Stomach (tissue), 9 donors: ENCODE data around the gene GOPC. TPM values are rescaled to one million over a fixed set of nuclear protein-coding genes. Genes with fewer than 3 reads are reported as not detected.

Experiments used
- DNase-seq, 2 donors: peaks; one replicate each; pipeline versions ENCODE4 v3.0.0 to v3.0.0-alpha.2; 2013 to 2019
- H3K27ac ChIP-seq, 5 donors: fragments of 200-600 bp in 4 of 5; sonication (generic) in 4 of 5; one replicate each; pipeline ENCODE4 v1.5.1; 2013 to 2019; ENCODE audit warnings: mild to moderate bottlenecking in 1 of 5, moderate library complexity in 1 of 5
- H3K27me3 ChIP-seq, 3 donors: fragments of 200-600 bp; sonication (generic); one replicate each; pipeline ENCODE4 v1.5.1; 2017 to 2019; ENCODE audit warnings: mixed run types in 1 of 3
- H3K36me3 ChIP-seq, 4 donors: fragments of 200-600 bp; sonication (generic); 1 replicate in 3 of 4; 2 replicates in 1 of 4; pipeline ENCODE4 v1.5.1; 2016 to 2019
- H3K4me1 ChIP-seq, 4 donors: fragments of 200-600 bp; sonication (generic); one replicate each; pipeline ENCODE4 v1.5.1; 2016 to 2019
- H3K4me3 ChIP-seq, 4 donors: fragments of 200-600 bp; sonication (generic) in 3 of 4; one replicate each; pipeline ENCODE4 v1.5.1; 2016 to 2019; ENCODE audit warnings: mild to moderate bottlenecking in 1 of 4
- H3K9me3 ChIP-seq, 4 donors: fragments of 200-600 bp; sonication (generic); one replicate each; pipeline ENCODE4 v1.5.1; 2016 to 2019
- EP300 ChIP-seq: sonication (generic); formaldehyde crosslinking; IDR thresholded peaks from one replicate; pipeline ENCODE4 v1.6.1; 2017; ENCODE audit warnings: antibody characterized with exemption
- POLR2A ChIP-seq, 4 donors: fragments of 450-650 bp; IDR thresholded peaks; one replicate each; pipeline ENCODE4 v1.6.1; 2016; ENCODE audit warnings: antibody characterized with exemption in 4 of 4, control low read depth in 2 of 4, mild to moderate bottlenecking in 1 of 4, moderate library complexity in 1 of 4
- POLR2AphosphoS5 ChIP-seq, 3 donors: sonication (generic); formaldehyde crosslinking; IDR thresholded peaks; one replicate each; pipeline ENCODE4 v1.6.1; 2016; ENCODE audit warnings: antibody characterized with exemption in 3 of 3
- WGBS, 5 donors: extraction: QIAGEN DNeasy Blood & Tissue Kit in 3 of 5; methylation state at CpG; one replicate each; pipeline versions ENCODE4 v1.1.5 to v1.1.7; 2013 to 2018; 5-methylcytosine and 5-hydroxymethylcytosine counted together
- intact Hi-C: fragments of 100-400 bp; cut with DNase I; formaldehyde crosslinking; loops from one replicate; pipeline ENCODE4 v1.15.1; 2023; ENCODE audit warnings: low total_unique reads
- polyA plus RNA-seq, 3 donors: library from polyadenylated mRNA; stranded (reverse); fragments of 200-250 nt; gene quantifications; one replicate each; pipeline ENCODE4 v1.2.3, GENCODE V29; 2013
- total RNA-seq, 5 donors: library from RNA; depleted of rRNA; stranded (reverse); fragments of >200 nt; gene quantifications; one replicate each; pipeline versions ENCODE4 v1.1.0 to v1.2.3, GENCODE V29; 2014 to 2016
- TF ChIP-seq, protein P1 (sequence below), 7 experiments: fragments of 450-650 bp in 4 of 7; fragments of 200-600 bp in 3 of 7; sonication (generic) in 3 of 7; IDR thresholded peaks; one replicate each; pipeline ENCODE4 v1.5.1; 2016 to 2019; ENCODE audit warnings: antibody characterized with exemption in 7 of 7, control low read depth in 2 of 7, mild to moderate bottlenecking in 1 of 7
- donor health status: healthy with polysubstance abuse.
- donor health status: Bipolar disorder and iron deficiency.
- donor health status: healthy.

The GOPC gene
- total and polyA plus RNA-seq, 8 donors, result 4.7 to 49.4 (median 13.8) TPM

DNA sequence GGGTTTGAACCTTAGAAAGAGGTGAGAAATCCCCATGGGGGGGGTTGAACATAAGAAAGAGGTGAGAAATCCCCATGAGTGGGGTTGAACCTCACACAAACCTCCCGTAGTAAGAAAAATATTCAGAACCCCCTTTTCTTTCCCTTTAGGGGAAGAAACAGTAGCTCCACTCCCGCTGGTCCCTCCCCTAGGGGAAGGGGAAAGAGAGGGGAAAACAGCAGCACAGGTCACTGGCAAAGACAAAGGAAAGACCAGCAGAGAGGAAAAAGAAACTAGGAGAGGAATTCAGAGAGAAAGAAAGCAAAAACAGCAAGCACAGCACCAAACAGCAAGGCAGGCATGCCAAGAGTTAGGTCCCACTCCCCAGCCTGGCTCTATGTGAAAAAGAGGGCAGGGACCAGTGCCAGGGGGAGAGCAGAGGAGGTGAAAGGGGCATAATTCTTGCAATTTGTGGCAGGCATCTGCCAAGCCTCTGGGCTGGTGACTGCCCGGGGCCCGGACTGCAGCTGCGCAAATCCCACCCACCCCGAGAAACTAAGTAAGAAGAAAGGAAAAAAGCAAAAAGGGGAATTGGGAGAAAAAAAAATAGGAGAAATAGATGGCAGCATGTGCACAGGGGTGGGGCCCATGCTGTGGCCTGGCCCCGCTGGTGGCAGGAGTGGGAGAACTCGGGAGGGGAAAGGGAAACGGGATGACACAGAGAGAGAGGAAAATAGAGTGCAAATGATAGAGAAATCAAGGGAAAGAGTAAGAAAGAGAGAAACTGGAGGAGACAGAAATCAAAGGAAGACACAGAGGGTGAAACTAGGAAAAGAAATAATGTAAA lies 15.1 kb upstream of the GOPC start:
- Histone ChIP-seq H3K4me3 (no peak overlapping the region), H3K4me1 (peaks cover 0 to 6% (median 0%) of the 10 kb centered on the region in 4 donors), H3K9me3 (no peaks in the 10 kb centered on the region), H3K27me3 (no peaks in the 10 kb centered on the region), H3K36me3 (no peaks in the 10 kb centered on the region), H3K27ac (no peak overlapping the region)
- TF ChIP-seq POLR2AphosphoS5 (IDR thresholded peaks at IDR 0.05) (no peak), POLR2A (IDR thresholded peaks at IDR 0.05) (no peak), EP300 (no peak)
- TF ChIP-seq, protein P1, sequence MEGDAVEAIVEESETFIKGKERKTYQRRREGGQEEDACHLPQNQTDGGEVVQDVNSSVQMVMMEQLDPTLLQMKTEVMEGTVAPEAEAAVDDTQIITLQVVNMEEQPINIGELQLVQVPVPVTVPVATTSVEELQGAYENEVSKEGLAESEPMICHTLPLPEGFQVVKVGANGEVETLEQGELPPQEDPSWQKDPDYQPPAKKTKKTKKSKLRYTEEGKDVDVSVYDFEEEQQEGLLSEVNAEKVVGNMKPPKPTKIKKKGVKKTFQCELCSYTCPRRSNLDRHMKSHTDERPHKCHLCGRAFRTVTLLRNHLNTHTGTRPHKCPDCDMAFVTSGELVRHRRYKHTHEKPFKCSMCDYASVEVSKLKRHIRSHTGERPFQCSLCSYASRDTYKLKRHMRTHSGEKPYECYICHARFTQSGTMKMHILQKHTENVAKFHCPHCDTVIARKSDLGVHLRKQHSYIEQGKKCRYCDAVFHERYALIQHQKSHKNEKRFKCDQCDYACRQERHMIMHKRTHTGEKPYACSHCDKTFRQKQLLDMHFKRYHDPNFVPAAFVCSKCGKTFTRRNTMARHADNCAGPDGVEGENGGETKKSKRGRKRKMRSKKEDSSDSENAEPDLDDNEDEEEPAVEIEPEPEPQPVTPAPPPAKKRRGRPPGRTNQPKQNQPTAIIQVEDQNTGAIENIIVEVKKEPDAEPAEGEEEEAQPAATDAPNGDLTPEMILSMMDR (IDR thresholded peaks at IDR 0.05), result no peak
- no peak for DNase-seq
- intact Hi-C loops, result no loop called here
- WGBS, 5 donors, result 87 to 94% (median 92%) methylated on average over 9 of the region's 9 CpGs

DNA sequence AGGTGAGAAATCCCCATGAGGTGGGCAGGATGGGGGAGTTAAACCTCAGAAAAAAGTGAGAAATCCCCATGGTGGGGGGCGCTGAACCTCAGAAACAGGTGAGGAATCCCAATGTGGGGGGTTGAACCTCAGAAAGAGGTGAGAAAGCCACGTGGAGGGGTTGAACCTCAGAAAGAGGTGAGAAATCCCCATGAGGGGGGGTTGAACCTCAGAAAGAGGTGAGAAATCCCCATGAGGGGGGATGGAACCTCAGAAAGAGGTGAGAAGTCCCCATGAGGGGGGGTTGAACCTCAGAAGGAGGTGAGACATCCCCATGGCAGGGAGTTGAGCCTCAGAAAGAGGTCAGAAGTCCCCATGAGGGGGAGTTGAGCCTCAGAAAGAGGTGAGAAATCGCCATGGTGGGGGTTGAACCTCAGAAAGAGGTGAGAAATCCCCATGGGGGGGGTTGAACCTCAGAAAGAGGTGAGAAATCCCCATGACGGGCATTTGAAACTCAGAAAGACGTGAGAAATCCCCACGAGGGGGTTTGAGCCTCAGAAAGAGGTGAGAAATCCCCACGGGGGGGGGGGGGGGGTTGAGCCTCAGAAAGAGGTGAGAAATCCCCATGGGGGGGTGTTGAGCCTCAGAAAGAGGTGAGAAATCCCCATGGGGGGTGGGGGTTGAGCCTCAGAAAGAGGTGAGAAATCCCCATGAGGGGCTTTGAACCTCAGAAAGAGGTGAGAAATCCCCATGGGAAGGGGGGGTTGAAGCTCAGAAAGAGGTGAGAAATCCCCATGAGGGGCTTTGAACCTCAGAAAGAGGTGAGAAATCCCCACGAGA lies 14.3 kb upstream of the GOPC start:
- intact Hi-C loops, result no loop called here
- no peak for DNase-seq
- Histone ChIP-seq H3K9me3 (no peaks in the 10 kb centered on the region), H3K27ac (no peak overlapping the region), H3K36me3 (no peaks in the 10 kb centered on the region), H3K4me1 (peaks cover 0 to 6% (median 0%) of the 10 kb centered on the region in 4 donors), H3K27me3 (no peaks in the 10 kb centered on the region), H3K4me3 (no peak overlapping the region)
- TF ChIP-seq POLR2AphosphoS5 (IDR thresholded peaks at IDR 0.05), result no peak
- TF ChIP-seq, protein P1 (IDR thresholded peaks at IDR 0.05), result no peak
- no peak for TF ChIP-seq POLR2A (IDR thresholded peaks at IDR 0.05)
- no peak for TF ChIP-seq EP300
- WGBS, 5 donors, result 78 to 83% (median 79%) methylated on average over 8 of the region's 8 CpGs

DNA sequence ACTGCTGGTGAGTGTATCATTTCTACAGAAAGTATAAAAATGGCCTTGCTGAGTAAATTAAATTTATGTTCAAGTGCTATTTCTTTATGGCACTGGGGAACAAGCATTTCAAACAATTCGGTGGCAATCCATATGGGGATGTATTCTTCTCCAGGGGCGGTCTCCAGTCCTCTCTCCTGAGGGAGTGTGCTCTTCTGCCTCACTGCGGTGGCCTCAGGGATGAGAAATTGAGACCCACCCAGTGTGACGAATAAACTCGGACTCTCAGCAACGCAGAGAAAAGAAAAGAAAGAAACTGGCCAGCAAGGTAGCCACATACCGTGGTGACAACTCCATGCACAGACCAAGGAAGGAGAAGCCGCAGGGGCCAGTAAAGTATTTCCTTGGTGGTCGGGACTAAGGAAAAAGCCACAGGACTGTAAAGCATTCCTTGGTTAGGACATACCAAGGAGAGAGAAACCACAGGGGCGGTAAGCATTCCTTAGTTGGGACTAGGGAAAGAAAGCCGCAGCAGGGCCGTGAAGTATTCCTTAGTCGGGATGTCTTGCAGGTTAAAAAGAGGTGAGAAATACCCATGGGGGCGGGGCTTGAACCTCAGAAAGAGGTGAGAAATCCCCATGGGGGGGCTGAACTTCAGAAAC lies 13.6 kb upstream of the GOPC start:
- TF ChIP-seq POLR2A (IDR thresholded peaks at IDR 0.05), result no peak
- Histone ChIP-seq H3K27ac (no peak overlapping the region), H3K4me3 (no peak overlapping the region), H3K27me3 (no peaks in the 10 kb centered on the region), H3K9me3 (no peaks in the 10 kb centered on the region), H3K4me1 (peaks cover 0 to 6% (median 0%) of the 10 kb centered on the region in 4 donors), H3K36me3 (no peaks in the 10 kb centered on the region)
- WGBS, 5 donors, result 86 to 94% (median 90%) methylated on average over 14 of the region's 14 CpGs
- DNase-seq, result no peak
- intact Hi-C loops, result no loop called here

DNA sequence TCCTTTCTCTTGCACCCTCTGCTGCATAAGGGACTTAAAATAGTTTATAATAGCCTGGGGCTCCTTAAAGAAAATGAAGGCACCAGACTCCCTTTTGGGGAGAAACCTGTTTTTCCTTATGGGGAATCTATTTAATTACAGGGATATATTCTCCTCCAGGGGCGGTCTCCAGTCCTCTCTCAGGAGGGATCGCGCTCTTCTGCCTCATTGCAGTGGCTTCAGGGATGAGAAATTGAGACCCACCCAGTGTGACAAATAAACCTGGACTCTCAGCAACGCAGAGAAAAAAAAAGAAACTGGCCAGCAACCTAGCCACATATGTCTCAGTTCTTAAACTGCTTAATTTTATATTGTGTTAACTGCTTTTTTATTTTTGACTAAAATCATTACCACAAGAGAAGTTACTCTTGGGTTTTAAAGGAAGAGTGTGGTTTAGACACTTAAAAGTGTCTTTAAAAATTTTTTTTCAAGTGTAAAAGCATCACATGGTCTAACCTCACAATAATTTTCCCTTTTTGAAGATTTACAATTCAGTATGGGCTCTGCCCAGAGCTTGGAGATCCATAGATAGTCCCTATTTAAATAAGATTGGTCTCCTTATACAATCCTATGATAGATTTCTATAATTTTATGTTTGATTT lies 11.7 kb upstream of the GOPC start:
- Histone ChIP-seq H3K27me3 (no peaks in the 10 kb centered on the region), H3K9me3 (no peaks in the 10 kb centered on the region), H3K36me3 (no peaks in the 10 kb centered on the region), H3K4me1 (no peaks in the 10 kb centered on the region), H3K27ac (no peak overlapping the region), H3K4me3 (no peak overlapping the region)
- intact Hi-C loops, result no loop called here
- no peak for TF ChIP-seq POLR2A (IDR thresholded peaks at IDR 0.05)
- TF ChIP-seq POLR2AphosphoS5 (IDR thresholded peaks at IDR 0.05), result no peak
- TF ChIP-seq, protein P1 (IDR thresholded peaks at IDR 0.05), result no peak
- TF ChIP-seq EP300, result no peak
- DNase-seq, result no peak
- 66 to 85% (median 81%) methylated on average over 4 of the region's 4 CpGs for WGBS, 5 donors
